PC-9 (cell line): ENCODE results near the gene SLC25A24.
"Not testable (repeated sequence)": the region's sequence is repeated elsewhere in the genome, so short reads cannot be mapped to it uniquely, and the experiment has no call there.

Experiments used
- EZH2 ChIP-seq: fragments of 200-600 bp; sonication (generic); IDR thresholded peaks from 2 replicates; pipeline ENCODE4 v1.8.0; 2017; ENCODE audit warnings: antibody characterized with exemption, low read depth
- TF ChIP-seq, protein P1 (sequence below): fragments of 200-600 bp; sonication (generic); conservative IDR thresholded peaks from 2 replicates; pipeline ENCODE4 v1.6.1; 2017; ENCODE audit warnings: mixed run types, antibody characterized with exemption, mild to moderate bottlenecking, moderate library complexity

DNA sequence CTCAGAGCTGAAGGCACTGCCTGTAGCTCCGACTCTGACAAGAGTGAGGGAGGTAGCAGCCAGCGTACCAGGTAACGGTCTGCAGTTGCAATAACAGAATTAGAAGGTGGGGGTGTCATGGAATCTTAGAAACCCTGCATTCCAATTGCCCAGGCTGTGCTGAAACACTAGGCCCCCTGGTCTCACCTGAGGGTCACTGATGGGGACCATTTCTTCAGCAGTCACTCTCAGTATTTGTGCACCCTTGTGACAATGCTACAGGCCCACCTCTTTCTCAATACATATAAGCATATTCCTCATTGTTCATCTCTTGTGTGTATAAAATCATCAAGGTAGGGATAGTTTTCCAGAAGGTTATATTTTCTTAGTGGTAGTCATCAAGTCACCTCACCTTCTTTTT, 43.8 kb upstream of the SLC25A24 start, which contains the start of gene NBPF4:
- TF ChIP-seq, protein P1, sequence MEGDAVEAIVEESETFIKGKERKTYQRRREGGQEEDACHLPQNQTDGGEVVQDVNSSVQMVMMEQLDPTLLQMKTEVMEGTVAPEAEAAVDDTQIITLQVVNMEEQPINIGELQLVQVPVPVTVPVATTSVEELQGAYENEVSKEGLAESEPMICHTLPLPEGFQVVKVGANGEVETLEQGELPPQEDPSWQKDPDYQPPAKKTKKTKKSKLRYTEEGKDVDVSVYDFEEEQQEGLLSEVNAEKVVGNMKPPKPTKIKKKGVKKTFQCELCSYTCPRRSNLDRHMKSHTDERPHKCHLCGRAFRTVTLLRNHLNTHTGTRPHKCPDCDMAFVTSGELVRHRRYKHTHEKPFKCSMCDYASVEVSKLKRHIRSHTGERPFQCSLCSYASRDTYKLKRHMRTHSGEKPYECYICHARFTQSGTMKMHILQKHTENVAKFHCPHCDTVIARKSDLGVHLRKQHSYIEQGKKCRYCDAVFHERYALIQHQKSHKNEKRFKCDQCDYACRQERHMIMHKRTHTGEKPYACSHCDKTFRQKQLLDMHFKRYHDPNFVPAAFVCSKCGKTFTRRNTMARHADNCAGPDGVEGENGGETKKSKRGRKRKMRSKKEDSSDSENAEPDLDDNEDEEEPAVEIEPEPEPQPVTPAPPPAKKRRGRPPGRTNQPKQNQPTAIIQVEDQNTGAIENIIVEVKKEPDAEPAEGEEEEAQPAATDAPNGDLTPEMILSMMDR, result not testable (repeated sequence)
- not testable (repeated sequence) for TF ChIP-seq EZH2
